RWPE2 (cell line): ENCODE measurements around the gene TBC1D4.

Source experiments
- ATAC-seq: fragments of 200-7000 bp; cut with Tn5 transposase; 3 replicates; pipeline ENCODE4 v1.9.1; 2021; ENCODE audit warnings: low read depth
- DNase-seq: peaks from one replicate; pipeline ENCODE4 v3.0.0-alpha.2; 2020; ENCODE audit warnings: low spot score
- H3K27ac ChIP-seq: fragments of 450-650 bp; 2 replicates; pipeline ENCODE4 v1.5.1; 2017; ENCODE audit warnings: mild to moderate bottlenecking; ENCODE audit not compliant: poor library complexity, severe bottlenecking
- H3K27me3 ChIP-seq: fragments of 250-450 bp; sonication (Bioruptor Pico); 2 replicates; pipeline ENCODE4 v1.5.1; 2021; ENCODE audit warnings: mild to moderate bottlenecking, moderate library complexity; ENCODE audit not compliant: insufficient read depth, poor library complexity, severe bottlenecking
- H3K36me3 ChIP-seq: fragments of 250-450 bp; sonication (Bioruptor Pico); 2 replicates; pipeline ENCODE4 v1.5.1; 2020; ENCODE audit warnings: low read depth, mild to moderate bottlenecking, moderate library complexity
- H3K4me1 ChIP-seq: fragments of 250-450 bp; sonication (Bioruptor Pico); 2 replicates; pipeline ENCODE4 v1.5.1; 2021; ENCODE audit warnings: mild to moderate bottlenecking, moderate library complexity; ENCODE audit not compliant: insufficient read depth, poor library complexity, severe bottlenecking
- H3K4me3 ChIP-seq: fragments of 250-450 bp; sonication (Bioruptor Pico); 2 replicates; pipeline ENCODE4 v1.5.1; 2021; ENCODE audit warnings: mild to moderate bottlenecking, moderate library complexity; ENCODE audit not compliant: severe bottlenecking
- H3K9me3 ChIP-seq: fragments of 250-450 bp; sonication (Bioruptor Pico); 2 replicates; pipeline ENCODE4 v1.5.1; 2021; ENCODE audit warnings: mild to moderate bottlenecking, moderate library complexity; ENCODE audit not compliant: severe bottlenecking
- CTCF ChIP-seq: fragments of 450-650 bp; IDR thresholded peaks from one replicate; pipeline ENCODE4 v1.5.1; 2017; ENCODE audit warnings: mild to moderate bottlenecking, moderate library complexity; ENCODE audit not compliant: poor library complexity, severe bottlenecking

The TBC1D4 gene

GRCh38 chr13:75327135-75327510, 154.8 kb downstream of the TBC1D4 start:
- H3K4me1 ChIP-seq = peaks cover 8% of the 10 kb centered on the region
- no peak for TF ChIP-seq CTCF
- no peak for ATAC-seq
- no peak overlapping the region for H3K4me3 ChIP-seq
- DNase-seq = no peak
- no peaks in the 10 kb centered on the region for H3K9me3 ChIP-seq
- no peaks in the 10 kb centered on the region for H3K36me3 ChIP-seq
- peak overlapping the region; percentile 5 for H3K27ac ChIP-seq
- H3K27me3 ChIP-seq = no peaks in the 10 kb centered on the region

GRCh38 chr13:75326173-75327134, 155.5 kb downstream of the TBC1D4 start:
- no peak for TF ChIP-seq CTCF
- DNase-seq (no peak), ATAC-seq (no peak)
- Histone ChIP-seq H3K27me3 (no peaks in the 10 kb centered on the region), H3K27ac (peak overlapping the region; percentile 5), H3K36me3 (no peaks in the 10 kb centered on the region), H3K9me3 (no peaks in the 10 kb centered on the region), H3K4me3 (no peak overlapping the region), H3K4me1 (peaks cover 8% of the 10 kb centered on the region)

GRCh38 chr13:75325711-75326110, 156.3 kb downstream of the TBC1D4 start:
- ATAC-seq (no peak), DNase-seq (no peak)
- no peak for TF ChIP-seq CTCF
- Histone ChIP-seq H3K4me1 (peaks cover 8% of the 10 kb centered on the region), H3K36me3 (no peaks in the 10 kb centered on the region), H3K4me3 (no peak overlapping the region), H3K27me3 (no peaks in the 10 kb centered on the region), H3K27ac (no peak overlapping the region), H3K9me3 (no peaks in the 10 kb centered on the region)

- Histone ChIP-seq H3K9me3 (no peaks in the 10 kb centered on the region), H3K27ac (no peak overlapping the region), H3K4me1 (peaks cover 2% of the 10 kb centered on the region), H3K4me3 (no peak overlapping the region), H3K36me3 (no peaks in the 10 kb centered on the region), H3K27me3 (no peaks in the 10 kb centered on the region)
- DNase-seq = no peak
- no peak for ATAC-seq
- TF ChIP-seq CTCF = no peak
Observed at GRCh38 chr13:75324413-75324940, 157.5 kb downstream of the TBC1D4 start.

GRCh38 chr13:75321084-75321483, 160.9 kb downstream of the TBC1D4 start:
- Histone ChIP-seq H3K4me1 (peaks cover 3% of the 10 kb centered on the region), H3K27me3 (no peaks in the 10 kb centered on the region), H3K4me3 (no peak overlapping the region), H3K36me3 (no peaks in the 10 kb centered on the region), H3K9me3 (no peaks in the 10 kb centered on the region), H3K27ac (no peak overlapping the region)
- DNase-seq (no peak), ATAC-seq (no peak)
- no peak for TF ChIP-seq CTCF
